HCT116 (cell line): ENCODE data around the gene TRAF5. TPM values are rescaled to one million over a fixed set of nuclear protein-coding genes. Genes with fewer than 3 reads are reported as not detected.

Source experiments
- ATAC-seq: fragments of 200-7000 bp; cut with Tn5 transposase; 2 replicates; pipeline ENCODE4 v1.9.1; 2020; ENCODE audit warnings: mild to moderate bottlenecking, moderate library complexity
- BruUV-seq: library from RNA; stranded (reverse); fragments of 400-500 nt; replicated peaks from 2 replicates; lab custom pipeline; 2021; lab: Mats Ljungman, UMichigan
- CTCF ChIA-PET: fragments of 300-600 bp; sonication (Branson Sonifier 250); formaldehyde crosslinking; loops from one replicate; lab custom pipeline; 2021; ENCODE audit warnings: antibody characterized with exemption; lab: Charles Lee
- POLR2A ChIA-PET: fragments of 300-600, 350-600 bp; sonication (Branson Sonifier 250); formaldehyde crosslinking; loops from one replicate; lab custom pipeline; 2021; ENCODE audit warnings: antibody characterized with exemption; lab: Charles Lee
- RAD21 ChIA-PET, 2 experiments: fragments of 300-600 bp; sonication (Branson Sonifier 250); formaldehyde crosslinking; loops; one replicate each; lab custom pipeline; 2023; ENCODE audit warnings: low total read pairs in 2 of 2; ENCODE audit not compliant: uncharacterized antibody in 2 of 2, unreplicated experiment in 2 of 2, low non-redundant PET in 1 of 2; lab: Charles Lee
- DNase-seq: peaks from one replicate; pipeline ENCODE4 v3.0.0-alpha.2; 2010; ENCODE audit warnings: low read depth, low spot score
- H2AFZ ChIP-seq: fragments of 200-600 bp; shearing (Covaris generic), sonication (generic); 2 replicates; pipeline ENCODE4 v1.6.1; 2017; ENCODE audit warnings: low read depth, mixed run types, mixed read lengths, antibody characterized with exemption, low read length; ENCODE audit not compliant: poor library complexity, severe bottlenecking
- H3K27ac ChIP-seq: 2 replicates; pipeline ENCODE4 v1.5.1; 2012; ENCODE audit warnings: low read depth, low read length
- H3K27me3 ChIP-seq: fragments of 200-600 bp; sonication (generic); 2 replicates; pipeline ENCODE4 v1.6.1; 2016; ENCODE audit warnings: mixed run types, low read length, mixed read lengths; ENCODE audit not compliant: insufficient read depth
- H3K36me3 ChIP-seq, 2 experiments: fragments of 200-500 bp in 1 of 2; fragments of 200-600 bp in 1 of 2; sonication (Bioruptor generic) in 1 of 2; sonication (generic) in 1 of 2; 2 replicates each; pipeline versions ENCODE4 v1.5.1 to v1.6.1; 2014 to 2016; ENCODE audit warnings: low read length in 2 of 2, inconsistent platforms in 1 of 2, mixed read lengths in 1 of 2, mixed run types in 1 of 2; ENCODE audit not compliant: insufficient read depth in 2 of 2, control insufficient read depth in 1 of 2
- H3K4me1 ChIP-seq, 2 experiments: fragments of 200-600 bp in 1 of 2; sonication (generic) in 1 of 2; 2 replicates each; pipeline versions ENCODE4 v1.5.1 to v1.6.1; 2012 to 2017; ENCODE audit warnings: low read length in 2 of 2, inconsistent platforms in 1 of 2, mild to moderate bottlenecking in 1 of 2, mixed read lengths in 1 of 2, mixed run types in 1 of 2, moderate library complexity in 1 of 2; ENCODE audit not compliant: insufficient read depth in 2 of 2, control insufficient read depth in 1 of 2
- H3K4me2 ChIP-seq: fragments of 200-600 bp; sonication (generic); 2 replicates; pipeline ENCODE4 v1.6.1; 2017; ENCODE audit warnings: mixed run types, low read length, mixed read lengths
- H3K4me3 ChIP-seq, 2 experiments: fragments of 200-600 bp in 1 of 2; sonication (generic) in 1 of 2; replicated peaks in 1 of 2; 2 replicates each; pipeline ENCODE4 v1.5.1; 2011 to 2016; ENCODE audit warnings: low read length in 2 of 2, control low read depth in 1 of 2, low read depth in 1 of 2, mild to moderate bottlenecking in 1 of 2, mixed read lengths in 1 of 2, mixed run types in 1 of 2
- H3K79me2 ChIP-seq: fragments of 200-600 bp; sonication (generic); 2 replicates; pipeline ENCODE4 v1.6.1; 2017; ENCODE audit warnings: mild to moderate bottlenecking, mixed run types, low read length, moderate library complexity, mixed read lengths; ENCODE audit not compliant: insufficient read depth
- H3K9ac ChIP-seq: fragments of 200-600 bp; sonication (generic); 2 replicates; pipeline ENCODE4 v1.6.1; 2016; ENCODE audit warnings: low read length, mixed read lengths
- H3K9me2 ChIP-seq: fragments of 200-600 bp; sonication (generic), shearing (Covaris generic); 2 replicates; pipeline ENCODE4 v1.6.1; 2017; ENCODE audit warnings: mixed run types, mild to moderate bottlenecking, moderate library complexity; ENCODE audit not compliant: insufficient read depth
- H3K9me3 ChIP-seq, 2 experiments: fragments of 200-500 bp in 1 of 2; fragments of 200-600 bp in 1 of 2; sonication (Bioruptor generic) in 1 of 2; sonication (generic) in 1 of 2; 2 replicates each; pipeline ENCODE4 v1.6.1; 2014 to 2017; ENCODE audit warnings: low read length in 2 of 2, mixed read lengths in 2 of 2, inconsistent platforms in 1 of 2, low read depth in 1 of 2, mild to moderate bottlenecking in 1 of 2, mixed run types in 1 of 2, moderate library complexity in 1 of 2; ENCODE audit not compliant: control insufficient read depth in 1 of 2, insufficient read depth in 1 of 2
- H4K20me1 ChIP-seq: fragments of 200-600 bp; sonication (generic), shearing (Covaris generic); 2 replicates; pipeline ENCODE4 v1.6.1; 2017; ENCODE audit warnings: mixed run types, mild to moderate bottlenecking, moderate library complexity; ENCODE audit not compliant: insufficient read depth
- CBX3 ChIP-seq: IDR thresholded peaks from 2 replicates; pipeline ENCODE4 v1.6.1; 2012; ENCODE audit warnings: low read depth
- CEBPB ChIP-seq: IDR thresholded peaks from 2 replicates; pipeline ENCODE4 v1.6.1; 2012; ENCODE audit warnings: low read depth
- EGR1 ChIP-seq: IDR thresholded peaks from 2 replicates; pipeline ENCODE4 v1.6.1; 2012; ENCODE audit warnings: low read depth
- ELF1 ChIP-seq: IDR thresholded peaks from 2 replicates; pipeline ENCODE4 v1.6.1; 2012; ENCODE audit warnings: low read depth, borderline replicate concordance
- FOSL1 ChIP-seq: IDR thresholded peaks from 2 replicates; pipeline ENCODE4 v1.6.1; 2012; ENCODE audit warnings: low read depth
- JUND ChIP-seq: IDR thresholded peaks from 2 replicates; pipeline ENCODE4 v1.6.1; 2012
- POLR2A ChIP-seq: IDR thresholded peaks from 2 replicates; pipeline ENCODE4 v1.7.0; 2011; ENCODE audit warnings: borderline replicate concordance; ENCODE audit not compliant: insufficient read depth, insufficient read length; ENCODE audit errors: extremely low read depth
- POLR2AphosphoS5 ChIP-seq: IDR thresholded peaks from 2 replicates; pipeline ENCODE4 v1.6.1; 2011; ENCODE audit warnings: mild to moderate bottlenecking, low read depth, low read length, moderate library complexity
- RAD21 ChIP-seq: IDR thresholded peaks from 2 replicates; pipeline ENCODE4 v1.6.1; 2012; ENCODE audit warnings: low read depth, mild to moderate bottlenecking
- SRF ChIP-seq: IDR thresholded peaks from 2 replicates; pipeline ENCODE4 v1.6.1; 2012; ENCODE audit warnings: low read depth
- TCF7L2 ChIP-seq: IDR thresholded peaks from 2 replicates; pipeline ENCODE4 v1.7.0; 2011; ENCODE audit warnings: borderline replicate concordance, inconsistent platforms; ENCODE audit not compliant: insufficient read depth, insufficient read length; ENCODE audit errors: extremely low read depth
- YY1 ChIP-seq: IDR thresholded peaks from 2 replicates; pipeline ENCODE4 v1.6.1; 2011; ENCODE audit warnings: low read length, low read depth, moderate library complexity, mild to moderate bottlenecking; ENCODE audit not compliant: insufficient replicate concordance; ENCODE audit errors: extremely low read depth
- ZFX ChIP-seq: fragments of 450-650 bp; IDR thresholded peaks from 2 replicates; pipeline ENCODE4 v1.6.1; 2017
- ZNF274 ChIP-seq: fragments of 200-500 bp; sonication (Bioruptor generic); IDR thresholded peaks from 2 replicates; pipeline ENCODE4 v1.6.1; 2014; ENCODE audit warnings: mild to moderate bottlenecking, low read depth, low read length, inconsistent platforms
- intact Hi-C: fragments of 100-400 bp; cut with micrococcal nuclease; formaldehyde crosslinking; loops from 2 replicates; pipeline ENCODE4 v1.10.0; 2022
- total RNA-seq: library from RNA; stranded (reverse); gene quantifications from one replicate; pipeline ENCODE4 v1.2.1, GENCODE V29; 2021; ENCODE audit not compliant: unreplicated experiment
- TF ChIP-seq, protein P1 (sequence below), 3 experiments: fragments of 200-600 bp in 1 of 3; sonication (generic) in 1 of 3; IDR thresholded peaks in 2 of 3; conservative IDR thresholded peaks in 1 of 3; 2 replicates each; pipeline ENCODE4 v1.5.1; 2012 to 2017; ENCODE audit warnings: low read depth in 2 of 3, low read length in 2 of 3, antibody characterized with exemption in 1 of 3, borderline replicate concordance in 1 of 3, control low read depth in 1 of 3, mild to moderate bottlenecking in 1 of 3, mixed read lengths in 1 of 3, mixed run types in 1 of 3, moderate library complexity in 1 of 3; ENCODE audit not compliant: insufficient read depth in 1 of 3
- TF ChIP-seq, protein P2 (sequence below): IDR thresholded peaks from 2 replicates; pipeline ENCODE4 v1.6.1; 2012
- TF ChIP-seq, protein P3 (sequence below): IDR thresholded peaks from 2 replicates; pipeline ENCODE4 v1.6.1; 2012
- TF ChIP-seq, protein P4 (sequence below): IDR thresholded peaks from 2 replicates; pipeline ENCODE4 v1.6.1; 2012; ENCODE audit warnings: low read depth

Gene TRAF5
- total RNA-seq, 1 experiment from 2014 or later: 6.5 TPM

DNA sequence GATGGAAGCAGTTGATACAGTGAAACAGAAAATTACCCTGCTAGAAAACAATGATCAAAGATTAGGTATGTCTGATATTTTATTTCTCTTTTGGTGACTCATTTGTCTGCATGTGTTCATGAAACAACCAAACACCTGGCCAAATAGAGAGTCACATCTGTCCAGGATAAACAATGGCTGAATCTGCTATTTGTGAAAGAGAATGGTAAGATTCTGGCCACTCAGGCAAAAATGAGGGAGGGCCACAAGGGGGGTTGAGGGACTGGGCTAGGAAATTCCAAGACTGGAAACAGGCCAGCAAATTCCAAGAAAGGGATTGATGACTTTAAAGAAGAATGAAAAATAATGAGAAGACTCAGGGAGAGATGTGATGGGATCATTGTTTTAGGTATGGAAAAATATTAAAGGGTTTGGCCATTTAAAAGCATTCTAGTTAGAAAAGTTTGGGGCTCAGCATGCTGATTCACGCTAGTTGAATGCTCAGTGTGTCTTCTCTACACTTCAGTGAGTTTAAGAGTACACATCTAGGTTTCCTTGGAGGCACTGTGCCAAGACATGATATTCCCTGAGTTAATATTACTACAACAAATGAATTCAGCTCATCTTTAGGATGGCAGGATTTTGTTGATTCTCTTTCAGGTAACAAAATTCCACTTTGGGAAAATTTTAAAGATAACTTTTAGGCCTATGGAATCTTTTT, 44.9 kb downstream of the TRAF5 start:
- H3K4me3 ChIP-seq: no peak overlapping the region
- H3K4me2 ChIP-seq: no peak overlapping the region
- TF ChIP-seq, protein P1, sequence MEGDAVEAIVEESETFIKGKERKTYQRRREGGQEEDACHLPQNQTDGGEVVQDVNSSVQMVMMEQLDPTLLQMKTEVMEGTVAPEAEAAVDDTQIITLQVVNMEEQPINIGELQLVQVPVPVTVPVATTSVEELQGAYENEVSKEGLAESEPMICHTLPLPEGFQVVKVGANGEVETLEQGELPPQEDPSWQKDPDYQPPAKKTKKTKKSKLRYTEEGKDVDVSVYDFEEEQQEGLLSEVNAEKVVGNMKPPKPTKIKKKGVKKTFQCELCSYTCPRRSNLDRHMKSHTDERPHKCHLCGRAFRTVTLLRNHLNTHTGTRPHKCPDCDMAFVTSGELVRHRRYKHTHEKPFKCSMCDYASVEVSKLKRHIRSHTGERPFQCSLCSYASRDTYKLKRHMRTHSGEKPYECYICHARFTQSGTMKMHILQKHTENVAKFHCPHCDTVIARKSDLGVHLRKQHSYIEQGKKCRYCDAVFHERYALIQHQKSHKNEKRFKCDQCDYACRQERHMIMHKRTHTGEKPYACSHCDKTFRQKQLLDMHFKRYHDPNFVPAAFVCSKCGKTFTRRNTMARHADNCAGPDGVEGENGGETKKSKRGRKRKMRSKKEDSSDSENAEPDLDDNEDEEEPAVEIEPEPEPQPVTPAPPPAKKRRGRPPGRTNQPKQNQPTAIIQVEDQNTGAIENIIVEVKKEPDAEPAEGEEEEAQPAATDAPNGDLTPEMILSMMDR (IDR thresholded peaks at IDR 0.05 in 2 of 3, conservative IDR thresholded peaks at IDR 0.05 in 1 of 3; ENCODE audit: borderline replicate concordance in 1 of 3, insufficient read depth in 1 of 3, low read depth in 2 of 3, low read length in 2 of 3): no peak
- TF ChIP-seq YY1 (no peak), CEBPB (no peak), TCF7L2 (no peak), FOSL1 (no peak), CBX3 (no peak), ZFX (no peak), JUND (no peak), RAD21 (no peak), ZNF274 (no peak), SRF (no peak), POLR2AphosphoS5 (no peak), EGR1 (no peak), POLR2A (no peak), ELF1 (no peak)
- TF ChIP-seq, protein P2, sequence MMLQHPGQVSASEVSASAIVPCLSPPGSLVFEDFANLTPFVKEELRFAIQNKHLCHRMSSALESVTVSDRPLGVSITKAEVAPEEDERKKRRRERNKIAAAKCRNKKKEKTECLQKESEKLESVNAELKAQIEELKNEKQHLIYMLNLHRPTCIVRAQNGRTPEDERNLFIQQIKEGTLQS: no peak
- TF ChIP-seq, protein P3, sequence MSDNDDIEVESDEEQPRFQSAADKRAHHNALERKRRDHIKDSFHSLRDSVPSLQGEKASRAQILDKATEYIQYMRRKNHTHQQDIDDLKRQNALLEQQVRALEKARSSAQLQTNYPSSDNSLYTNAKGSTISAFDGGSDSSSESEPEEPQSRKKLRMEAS: no peak
- TF ChIP-seq, protein P4, sequence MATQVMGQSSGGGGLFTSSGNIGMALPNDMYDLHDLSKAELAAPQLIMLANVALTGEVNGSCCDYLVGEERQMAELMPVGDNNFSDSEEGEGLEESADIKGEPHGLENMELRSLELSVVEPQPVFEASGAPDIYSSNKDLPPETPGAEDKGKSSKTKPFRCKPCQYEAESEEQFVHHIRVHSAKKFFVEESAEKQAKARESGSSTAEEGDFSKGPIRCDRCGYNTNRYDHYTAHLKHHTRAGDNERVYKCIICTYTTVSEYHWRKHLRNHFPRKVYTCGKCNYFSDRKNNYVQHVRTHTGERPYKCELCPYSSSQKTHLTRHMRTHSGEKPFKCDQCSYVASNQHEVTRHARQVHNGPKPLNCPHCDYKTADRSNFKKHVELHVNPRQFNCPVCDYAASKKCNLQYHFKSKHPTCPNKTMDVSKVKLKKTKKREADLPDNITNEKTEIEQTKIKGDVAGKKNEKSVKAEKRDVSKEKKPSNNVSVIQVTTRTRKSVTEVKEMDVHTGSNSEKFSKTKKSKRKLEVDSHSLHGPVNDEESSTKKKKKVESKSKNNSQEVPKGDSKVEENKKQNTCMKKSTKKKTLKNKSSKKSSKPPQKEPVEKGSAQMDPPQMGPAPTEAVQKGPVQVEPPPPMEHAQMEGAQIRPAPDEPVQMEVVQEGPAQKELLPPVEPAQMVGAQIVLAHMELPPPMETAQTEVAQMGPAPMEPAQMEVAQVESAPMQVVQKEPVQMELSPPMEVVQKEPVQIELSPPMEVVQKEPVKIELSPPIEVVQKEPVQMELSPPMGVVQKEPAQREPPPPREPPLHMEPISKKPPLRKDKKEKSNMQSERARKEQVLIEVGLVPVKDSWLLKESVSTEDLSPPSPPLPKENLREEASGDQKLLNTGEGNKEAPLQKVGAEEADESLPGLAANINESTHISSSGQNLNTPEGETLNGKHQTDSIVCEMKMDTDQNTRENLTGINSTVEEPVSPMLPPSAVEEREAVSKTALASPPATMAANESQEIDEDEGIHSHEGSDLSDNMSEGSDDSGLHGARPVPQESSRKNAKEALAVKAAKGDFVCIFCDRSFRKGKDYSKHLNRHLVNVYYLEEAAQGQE: no peak
- no peaks in the 10 kb centered on the region for H3K9me2 ChIP-seq
- no peak overlapping the region for H3K9ac ChIP-seq
- no peaks in the 10 kb centered on the region for H3K4me1 ChIP-seq
- ChIA-PET CTCF (no interaction called here), POLR2A (interaction anchor here (1.2 kb wide), 1 partner anchor 23 kb away, joined by 3 read pairs; no protein-coding TSS in a partner anchor), RAD21 (no interaction called here)
- H3K27me3 ChIP-seq: no peaks in the 10 kb centered on the region
- no peaks in the 10 kb centered on the region for H4K20me1 ChIP-seq
- no peaks in the 10 kb centered on the region for H3K79me2 ChIP-seq
- ATAC-seq (no peak), DNase-seq (no peak)
- no peaks in the 10 kb centered on the region for H3K9me3 ChIP-seq
- H2AFZ ChIP-seq: no peak overlapping the region
- no peaks in the 10 kb centered on the region for H3K36me3 ChIP-seq
- no TSS peak for BruUV-seq
- intact Hi-C loops: no loop called here
- H3K27ac ChIP-seq: no peak overlapping the region
